ENCODE measurements around the gene GNPTAB.

Gene GNPTAB

DNA sequence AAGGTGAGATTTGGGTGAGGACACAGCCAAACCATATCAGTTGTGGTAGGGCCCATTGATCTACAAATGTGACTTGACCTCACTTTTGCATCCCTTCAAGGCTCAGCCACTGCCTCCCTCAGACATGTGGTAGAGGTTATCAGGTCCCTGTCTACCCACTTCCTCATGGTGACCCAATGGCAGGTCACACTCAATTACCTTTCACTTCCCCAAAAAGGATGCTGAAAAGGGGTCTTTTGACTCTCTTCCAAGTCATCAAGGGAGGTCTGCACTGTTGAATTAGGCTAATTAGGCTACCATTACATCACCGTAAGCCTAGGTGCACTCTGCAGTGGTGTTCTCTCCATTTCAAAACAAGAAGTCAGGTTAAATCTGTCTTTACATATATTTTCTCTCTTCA, 24.0 kb upstream of the GNPTAB start:
- H3K36me3 ChIP-seq = no peaks in the 10 kb centered on the region
- H3K27ac ChIP-seq = no peak overlapping the region
- no peaks in the 10 kb centered on the region for H3K27me3 ChIP-seq (ENCODE audit: insufficient read depth, low read depth, severe bottlenecking)
- no peak overlapping the region for H3K4me3 ChIP-seq (ENCODE audit: low read depth, low read length)
- no peaks in the 10 kb centered on the region for H3K9me3 ChIP-seq (ENCODE audit: severe bottlenecking)
- no peak for DNase-seq
- TF ChIP-seq, protein P1, sequence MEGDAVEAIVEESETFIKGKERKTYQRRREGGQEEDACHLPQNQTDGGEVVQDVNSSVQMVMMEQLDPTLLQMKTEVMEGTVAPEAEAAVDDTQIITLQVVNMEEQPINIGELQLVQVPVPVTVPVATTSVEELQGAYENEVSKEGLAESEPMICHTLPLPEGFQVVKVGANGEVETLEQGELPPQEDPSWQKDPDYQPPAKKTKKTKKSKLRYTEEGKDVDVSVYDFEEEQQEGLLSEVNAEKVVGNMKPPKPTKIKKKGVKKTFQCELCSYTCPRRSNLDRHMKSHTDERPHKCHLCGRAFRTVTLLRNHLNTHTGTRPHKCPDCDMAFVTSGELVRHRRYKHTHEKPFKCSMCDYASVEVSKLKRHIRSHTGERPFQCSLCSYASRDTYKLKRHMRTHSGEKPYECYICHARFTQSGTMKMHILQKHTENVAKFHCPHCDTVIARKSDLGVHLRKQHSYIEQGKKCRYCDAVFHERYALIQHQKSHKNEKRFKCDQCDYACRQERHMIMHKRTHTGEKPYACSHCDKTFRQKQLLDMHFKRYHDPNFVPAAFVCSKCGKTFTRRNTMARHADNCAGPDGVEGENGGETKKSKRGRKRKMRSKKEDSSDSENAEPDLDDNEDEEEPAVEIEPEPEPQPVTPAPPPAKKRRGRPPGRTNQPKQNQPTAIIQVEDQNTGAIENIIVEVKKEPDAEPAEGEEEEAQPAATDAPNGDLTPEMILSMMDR (IDR thresholded peaks at IDR 0.05; ENCODE audit: low read depth, low read length) = no peak

DNA sequence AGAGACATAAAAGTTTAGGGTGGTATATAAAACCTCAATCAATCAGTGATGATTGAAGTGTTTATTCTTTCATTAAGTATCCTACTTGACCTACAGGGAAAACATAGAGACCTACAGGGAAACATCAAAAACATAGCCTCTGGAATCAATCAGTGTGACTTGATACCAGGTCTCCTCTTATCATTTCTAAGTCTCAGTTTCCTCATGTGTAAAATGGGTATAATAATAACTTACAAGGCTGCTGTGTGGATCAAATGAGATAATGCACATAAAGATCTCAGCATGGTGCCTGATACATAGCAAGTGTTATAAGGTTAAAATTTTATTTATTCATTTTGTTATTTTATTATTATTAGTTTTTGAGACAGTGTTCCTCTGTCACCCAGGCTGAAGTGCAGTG, 22.2 kb upstream of the GNPTAB start:
- no peaks in the 10 kb centered on the region for H3K36me3 ChIP-seq
- H3K4me3 ChIP-seq (ENCODE audit: low read depth, low read length) = no peak overlapping the region
- TF ChIP-seq, protein P1 (IDR thresholded peaks at IDR 0.05; ENCODE audit: low read depth, low read length) = no peak
- H3K27ac ChIP-seq = no peak overlapping the region
- no peak for DNase-seq
- no peaks in the 10 kb centered on the region for H3K9me3 ChIP-seq (ENCODE audit: severe bottlenecking)
- no peaks in the 10 kb centered on the region for H3K27me3 ChIP-seq (ENCODE audit: insufficient read depth, low read depth, severe bottlenecking)

DNA sequence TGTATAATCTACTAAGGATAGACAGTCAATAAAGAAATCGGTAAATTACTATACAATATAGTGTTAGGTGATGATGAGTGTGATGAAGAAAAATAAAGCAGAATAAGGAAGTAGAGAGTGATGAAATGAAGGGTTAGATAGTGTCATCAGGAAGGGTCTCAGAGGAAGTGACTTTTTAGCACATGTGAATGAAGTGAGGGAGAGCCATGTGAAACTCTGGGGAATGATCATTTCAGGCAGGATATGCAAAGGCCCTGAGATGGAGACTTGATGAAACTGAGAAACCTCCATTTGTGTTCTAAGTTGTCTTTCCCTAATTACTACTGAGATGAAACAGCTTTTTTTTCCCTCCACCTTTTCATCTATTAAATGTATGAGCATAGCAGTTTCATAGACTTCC, 19.4 kb upstream of the GNPTAB start:
- H3K9me3 ChIP-seq (ENCODE audit: severe bottlenecking) = no peaks in the 10 kb centered on the region
- no peak overlapping the region for H3K4me3 ChIP-seq (ENCODE audit: low read depth, low read length)
- TF ChIP-seq, protein P1 (IDR thresholded peaks at IDR 0.05; ENCODE audit: low read depth, low read length) = no peak
- no peaks in the 10 kb centered on the region for H3K27me3 ChIP-seq (ENCODE audit: insufficient read depth, low read depth, severe bottlenecking)
- H3K27ac ChIP-seq = no peak overlapping the region
- no peaks in the 10 kb centered on the region for H3K36me3 ChIP-seq
- DNase-seq = no peak

DNA sequence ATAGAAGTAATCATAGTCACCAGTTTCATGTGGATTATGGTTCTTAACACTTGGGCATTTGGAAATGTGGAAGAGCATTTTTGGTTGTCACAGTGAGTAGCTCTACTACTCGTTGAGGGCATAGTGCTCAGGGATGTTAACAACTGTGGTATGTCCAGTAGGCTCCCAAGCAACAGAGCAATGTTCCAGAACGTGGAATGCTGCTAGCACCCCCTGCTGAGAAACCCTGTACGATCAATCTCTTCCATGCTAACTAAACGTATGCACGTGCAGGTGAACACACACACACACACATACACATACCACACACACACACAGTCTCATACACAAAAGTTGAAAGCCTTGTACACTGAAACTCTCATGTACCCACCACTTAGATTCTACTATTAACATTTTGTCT, 16.6 kb upstream of the GNPTAB start:
- TF ChIP-seq, protein P1 (IDR thresholded peaks at IDR 0.05; ENCODE audit: low read depth, low read length) = no peak
- H3K27ac ChIP-seq = no peak overlapping the region
- H3K27me3 ChIP-seq (ENCODE audit: insufficient read depth, low read depth, severe bottlenecking) = no peaks in the 10 kb centered on the region
- H3K36me3 ChIP-seq = no peaks in the 10 kb centered on the region
- H3K9me3 ChIP-seq (ENCODE audit: severe bottlenecking) = no peaks in the 10 kb centered on the region
- DNase-seq = no peak
- H3K4me3 ChIP-seq (ENCODE audit: low read depth, low read length) = no peak overlapping the region

DNA sequence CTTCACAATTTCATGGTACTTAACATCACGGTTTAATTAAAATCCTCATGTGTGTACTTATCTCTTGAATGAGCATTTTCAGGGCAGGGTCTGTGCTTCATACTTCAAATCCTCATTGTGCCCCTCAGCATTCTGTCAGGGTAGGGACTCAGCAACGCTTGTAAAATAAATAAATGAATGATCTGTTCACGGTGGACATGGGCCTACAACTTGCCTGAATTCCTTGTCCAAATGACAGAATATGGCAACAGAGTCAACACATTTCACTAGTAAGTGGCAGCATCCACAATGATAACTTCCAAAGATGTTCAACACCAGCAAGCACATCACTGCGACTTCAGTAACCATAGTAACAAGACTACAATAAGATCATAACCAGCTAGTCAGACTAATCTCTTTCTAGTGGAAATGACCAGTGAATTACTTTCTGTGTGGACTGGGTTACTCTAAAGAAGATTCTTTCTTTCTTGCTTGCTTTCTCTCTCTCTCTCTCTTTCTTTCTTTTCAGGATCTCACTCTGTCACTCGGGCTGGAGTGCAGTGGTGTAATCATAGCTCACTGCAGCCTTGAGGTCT, 14.5 kb upstream of the GNPTAB start:
- no peaks in the 10 kb centered on the region for H3K27me3 ChIP-seq (ENCODE audit: insufficient read depth, low read depth, severe bottlenecking)
- H3K9me3 ChIP-seq (ENCODE audit: severe bottlenecking) = no peaks in the 10 kb centered on the region
- TF ChIP-seq, protein P1 (IDR thresholded peaks at IDR 0.05; ENCODE audit: low read depth, low read length) = no peak
- no peaks in the 10 kb centered on the region for H3K36me3 ChIP-seq
- DNase-seq = no peak
- H3K4me3 ChIP-seq (ENCODE audit: low read depth, low read length) = no peak overlapping the region
- H3K27ac ChIP-seq = no peak overlapping the region

DNA sequence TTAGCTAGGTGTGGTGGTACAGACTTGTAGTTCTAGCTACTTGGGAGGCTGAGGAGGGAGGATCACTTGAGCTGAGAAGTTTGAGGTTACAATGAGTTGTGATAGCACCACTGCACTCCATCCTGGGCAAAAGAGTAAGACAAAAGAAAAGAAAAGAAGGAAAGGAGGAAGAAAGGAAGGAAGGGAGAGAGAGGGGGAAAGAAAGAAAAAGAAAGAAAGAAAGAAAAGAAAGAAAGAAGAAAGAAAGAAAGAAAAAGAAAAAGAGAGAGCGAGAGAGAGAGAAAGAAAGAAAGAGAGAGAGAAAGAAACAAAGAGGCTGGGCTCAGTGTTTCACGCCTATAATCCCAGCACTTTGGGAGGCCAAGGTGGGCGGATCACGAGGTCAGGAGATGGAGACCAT, 10.3 kb upstream of the GNPTAB start:
- H3K27me3 ChIP-seq (ENCODE audit: insufficient read depth, low read depth, severe bottlenecking) = no peaks in the 10 kb centered on the region
- H3K36me3 ChIP-seq = no peaks in the 10 kb centered on the region
- no peak overlapping the region for H3K27ac ChIP-seq
- H3K4me3 ChIP-seq (ENCODE audit: low read depth, low read length) = no peak overlapping the region
- TF ChIP-seq, protein P1 (IDR thresholded peaks at IDR 0.05; ENCODE audit: low read depth, low read length) = no peak
- H3K9me3 ChIP-seq (ENCODE audit: severe bottlenecking) = no peaks in the 10 kb centered on the region
- no peak for DNase-seq

Measured in WERI-Rb-1 (cell line).